Esophagus squamous epithelium (tissue), 5 donors: ENCODE data around the gene CYSLTR1. TPM values are rescaled to one million over a fixed set of nuclear protein-coding genes. Genes with fewer than 3 reads are reported as not detected.

Experiments used
- DNase-seq: peaks from one replicate; lab custom pipeline; 2025; lab: John Stamatoyannopoulos, UW
- H3K27ac ChIP-seq, 4 donors: fragments of 200-600 bp; sonication (generic); one replicate each; pipeline ENCODE4 v1.5.1; 2016 to 2019; ENCODE audit warnings: mild to moderate bottlenecking in 1 of 4
- H3K27me3 ChIP-seq, 4 donors: fragments of 200-600 bp; sonication (generic); 1 replicate in 3 of 4; 2 replicates in 1 of 4; pipeline versions ENCODE4 v1.5.1 to v1.6.0; 2017 to 2021; ENCODE audit warnings: antibody characterized with exemption in 1 of 4
- H3K36me3 ChIP-seq, 3 donors: fragments of 200-600 bp; sonication (generic); one replicate each; pipeline ENCODE4 v1.5.1; 2016 to 2019
- H3K4me1 ChIP-seq, 3 donors: fragments of 200-600 bp; sonication (generic); one replicate each; pipeline ENCODE4 v1.5.1; 2017 to 2019
- H3K4me3 ChIP-seq, 4 donors: fragments of 200-600 bp; sonication (generic); 1 replicate in 3 of 4; 2 replicates in 1 of 4; pipeline ENCODE4 v1.5.1; 2016 to 2019; ENCODE audit warnings: mild to moderate bottlenecking in 2 of 4, moderate library complexity in 1 of 4
- H3K9me3 ChIP-seq, 3 donors: fragments of 200-600 bp; sonication (generic); one replicate each; pipeline ENCODE4 v1.5.1; 2016 to 2019
- POLR2A ChIP-seq, 4 donors: fragments of 450-650 bp; IDR thresholded peaks; one replicate each; pipeline ENCODE4 v1.6.1; 2017; ENCODE audit warnings: antibody characterized with exemption in 4 of 4, mild to moderate bottlenecking in 4 of 4, moderate library complexity in 3 of 4
- WGBS, 2 donors: methylation state at CpG; one replicate each; pipeline ENCODE4 v1.1.5; 2018; 5-methylcytosine and 5-hydroxymethylcytosine counted together
- intact Hi-C: fragments of 100-400 bp; cut with DNase I; formaldehyde crosslinking; loops from one replicate; pipeline ENCODE4 v1.15.0; 2022
- total RNA-seq, 4 donors: library from RNA; depleted of rRNA; stranded (reverse); fragments of >200 nt; gene quantifications; one replicate each; pipeline ENCODE4 v1.1.0, GENCODE V29; 2016
- TF ChIP-seq, protein P1 (sequence below), 6 experiments: fragments of 450-650 bp in 4 of 6; fragments of 200-600 bp in 2 of 6; sonication (generic) in 2 of 6; IDR thresholded peaks; one replicate each; pipeline ENCODE4 v1.5.1; 2016 to 2019; ENCODE audit warnings: antibody characterized with exemption in 6 of 6, mild to moderate bottlenecking in 4 of 6, moderate library complexity in 4 of 6
- donor health status: DM: yes; HTN: yes; CAD: no.

Gene CYSLTR1
- total RNA-seq, 4 donors from 2014 or later, result 0.26 to 4.8 (median 0.85) TPM

DNA sequence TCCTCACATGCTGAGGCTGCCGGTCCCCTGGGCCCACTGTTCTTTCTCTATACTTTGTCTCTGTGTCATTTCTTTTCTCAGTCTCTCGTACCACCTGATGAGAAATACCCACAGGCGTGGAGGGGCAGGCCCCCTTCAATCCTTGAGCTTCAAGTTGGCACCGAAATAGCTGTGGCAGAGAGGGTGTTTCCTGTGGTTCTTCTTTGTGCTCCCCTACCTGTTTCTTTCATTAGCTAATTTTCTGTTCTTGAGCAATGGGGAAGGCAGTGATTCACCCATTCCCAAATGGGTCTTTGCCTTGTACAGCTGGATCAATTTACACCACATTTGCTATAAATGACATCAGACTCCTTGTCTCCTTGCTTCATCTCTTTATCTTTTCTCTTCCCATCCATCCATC is 2.1 kb upstream of the CYSLTR1 start:
- H3K36me3 ChIP-seq, result no peaks in the 10 kb centered on the region
- DNase-seq, result no peak
- H3K4me1 ChIP-seq, result peaks cover 0 to 9% (median 0%) of the 10 kb centered on the region in 3 donors
- intact Hi-C loops, result no loop called here
- 38 to 60% methylated on average over 4 of the region's 4 CpGs for WGBS, 2 donors
- H3K27ac ChIP-seq, result no peak overlapping the region
- TF ChIP-seq POLR2A (IDR thresholded peaks at IDR 0.05), result no peak
- TF ChIP-seq, protein P1, sequence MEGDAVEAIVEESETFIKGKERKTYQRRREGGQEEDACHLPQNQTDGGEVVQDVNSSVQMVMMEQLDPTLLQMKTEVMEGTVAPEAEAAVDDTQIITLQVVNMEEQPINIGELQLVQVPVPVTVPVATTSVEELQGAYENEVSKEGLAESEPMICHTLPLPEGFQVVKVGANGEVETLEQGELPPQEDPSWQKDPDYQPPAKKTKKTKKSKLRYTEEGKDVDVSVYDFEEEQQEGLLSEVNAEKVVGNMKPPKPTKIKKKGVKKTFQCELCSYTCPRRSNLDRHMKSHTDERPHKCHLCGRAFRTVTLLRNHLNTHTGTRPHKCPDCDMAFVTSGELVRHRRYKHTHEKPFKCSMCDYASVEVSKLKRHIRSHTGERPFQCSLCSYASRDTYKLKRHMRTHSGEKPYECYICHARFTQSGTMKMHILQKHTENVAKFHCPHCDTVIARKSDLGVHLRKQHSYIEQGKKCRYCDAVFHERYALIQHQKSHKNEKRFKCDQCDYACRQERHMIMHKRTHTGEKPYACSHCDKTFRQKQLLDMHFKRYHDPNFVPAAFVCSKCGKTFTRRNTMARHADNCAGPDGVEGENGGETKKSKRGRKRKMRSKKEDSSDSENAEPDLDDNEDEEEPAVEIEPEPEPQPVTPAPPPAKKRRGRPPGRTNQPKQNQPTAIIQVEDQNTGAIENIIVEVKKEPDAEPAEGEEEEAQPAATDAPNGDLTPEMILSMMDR (IDR thresholded peaks at IDR 0.05), result no peak
- H3K4me3 ChIP-seq, result no peak overlapping the region
- H3K27me3 ChIP-seq, result no peaks in the 10 kb centered on the region
- H3K9me3 ChIP-seq, result no peaks in the 10 kb centered on the region

DNA sequence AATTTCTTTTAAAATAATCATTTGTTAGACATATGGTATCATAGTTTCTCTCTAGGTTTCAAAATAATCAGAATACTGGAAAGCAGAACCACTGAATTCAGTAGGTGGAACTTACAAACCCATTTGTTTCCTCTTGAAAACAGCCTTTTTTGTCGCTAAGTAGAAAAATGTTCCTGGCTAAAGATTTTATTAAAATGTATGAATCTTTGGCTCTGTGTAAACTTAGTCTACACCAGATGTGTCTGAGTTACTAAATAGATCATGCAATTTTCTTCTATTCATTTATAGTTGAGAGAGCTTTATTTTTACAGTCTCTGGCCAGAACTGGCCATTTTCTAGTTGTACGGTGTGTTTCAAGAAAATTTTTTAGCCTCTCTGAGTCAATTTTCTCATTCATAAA is 1.0 kb downstream of the CYSLTR1 start:
- Histone ChIP-seq H3K4me1 (peaks cover 0 to 9% (median 0%) of the 10 kb centered on the region in 3 donors), H3K36me3 (no peaks in the 10 kb centered on the region), H3K27ac (peak overlapping the region in 2 of 4 donors; percentile 61 to 63), H3K9me3 (no peaks in the 10 kb centered on the region), H3K4me3 (peak overlapping the region in 3 of 4 donors; percentile 31 to 51 (median 33)), H3K27me3 (no peaks in the 10 kb centered on the region)
- intact Hi-C loops, result no loop called here
- WGBS, 2 donors, result 36 to 56% methylated on average over 2 of the region's 2 CpGs
- DNase-seq, result no peak
- TF ChIP-seq POLR2A (IDR thresholded peaks at IDR 0.05), result no peak
- TF ChIP-seq, protein P1 (IDR thresholded peaks at IDR 0.05), result no peak

- Histone ChIP-seq H3K4me1 (no peaks in the 10 kb centered on the region), H3K27ac (peak overlapping the region in 1 of 4 donors; percentile 17), H3K36me3 (no peaks in the 10 kb centered on the region), H3K4me3 (no peak overlapping the region), H3K27me3 (no peaks in the 10 kb centered on the region), H3K9me3 (no peaks in the 10 kb centered on the region)
- intact Hi-C loops, result no loop called here
- no peak for TF ChIP-seq POLR2A (IDR thresholded peaks at IDR 0.05)
- TF ChIP-seq, protein P1 (IDR thresholded peaks at IDR 0.05), result no peak
- no peak for DNase-seq
Measured at GRCh38 chrX:78322863-78323262, 4.5 kb downstream of the CYSLTR1 start.

DNA sequence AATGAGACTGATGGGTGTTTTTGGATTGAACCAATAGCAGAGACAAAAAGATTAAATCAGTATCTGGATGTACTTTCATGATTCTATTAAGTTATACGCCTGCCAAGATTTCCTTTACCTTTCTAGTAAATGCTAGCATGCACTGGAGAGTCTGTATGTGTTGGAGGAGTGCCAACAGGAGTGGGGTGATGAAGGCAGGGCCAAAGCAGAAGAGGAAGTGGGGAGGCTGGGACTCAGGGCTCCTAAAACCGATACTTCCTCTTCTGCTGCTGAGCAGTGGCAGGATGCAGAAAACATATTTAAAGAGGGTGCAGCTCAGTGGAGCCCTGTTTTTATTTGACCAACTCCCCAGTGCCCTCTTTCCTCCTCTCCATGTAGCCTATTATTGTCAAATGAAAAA is 5.6 kb downstream of the CYSLTR1 start:
- H3K36me3 ChIP-seq, result no peaks in the 10 kb centered on the region
- no peaks in the 10 kb centered on the region for H3K4me1 ChIP-seq
- no peaks in the 10 kb centered on the region for H3K27me3 ChIP-seq
- H3K27ac ChIP-seq, result no peak overlapping the region
- TF ChIP-seq POLR2A (IDR thresholded peaks at IDR 0.05), result no peak
- TF ChIP-seq, protein P1 (IDR thresholded peaks at IDR 0.05), result no peak
- intact Hi-C loops, result no loop called here
- DNase-seq, result no peak
- H3K9me3 ChIP-seq, result no peaks in the 10 kb centered on the region
- WGBS, 2 donors, result 36 to 40% methylated on average over 2 of the region's 2 CpGs
- no peak overlapping the region for H3K4me3 ChIP-seq

DNA sequence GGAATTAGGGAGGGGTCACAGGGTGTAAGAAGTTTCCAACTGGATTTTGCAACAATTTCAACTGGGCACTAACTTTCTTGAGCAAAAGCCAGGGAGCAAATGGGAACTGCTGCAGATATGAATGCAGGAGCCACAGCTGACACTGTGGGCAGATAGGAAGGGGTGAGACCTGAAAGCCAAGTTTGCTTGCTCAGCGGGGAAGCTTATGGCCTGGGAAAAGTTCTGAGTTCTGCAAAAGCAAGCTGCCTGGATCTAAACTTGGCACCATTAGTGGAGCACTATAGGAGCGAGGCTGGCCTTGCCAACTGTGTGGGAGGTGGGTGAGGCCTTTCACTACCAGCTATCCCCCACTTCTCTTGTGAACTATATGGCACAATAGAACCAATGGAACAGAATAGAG is 11.1 kb downstream of the CYSLTR1 start:
- Histone ChIP-seq H3K27ac (no peak overlapping the region), H3K4me3 (no peak overlapping the region), H3K36me3 (no peaks in the 10 kb centered on the region), H3K4me1 (peaks cover 0 to 21% (median 0%) of the 10 kb centered on the region in 3 donors), H3K9me3 (no peaks in the 10 kb centered on the region), H3K27me3 (no peaks in the 10 kb centered on the region)
- intact Hi-C loops, result no loop called here
- TF ChIP-seq, protein P1 (IDR thresholded peaks at IDR 0.05), result no peak
- no peak for TF ChIP-seq POLR2A (IDR thresholded peaks at IDR 0.05)
- 27 to 32% methylated on average over 1 to 2 of the region's 2 CpGs for WGBS, 2 donors
- DNase-seq, result no peak
